Measurements from ENCODE around the gene DENND1A. TPM values are rescaled to one million over a fixed set of nuclear protein-coding genes. Genes with fewer than 3 reads are reported as not detected.

DENND1A gene
- total RNA-seq, 1 donor from 2014 or later = 23.0 TPM

DNA sequence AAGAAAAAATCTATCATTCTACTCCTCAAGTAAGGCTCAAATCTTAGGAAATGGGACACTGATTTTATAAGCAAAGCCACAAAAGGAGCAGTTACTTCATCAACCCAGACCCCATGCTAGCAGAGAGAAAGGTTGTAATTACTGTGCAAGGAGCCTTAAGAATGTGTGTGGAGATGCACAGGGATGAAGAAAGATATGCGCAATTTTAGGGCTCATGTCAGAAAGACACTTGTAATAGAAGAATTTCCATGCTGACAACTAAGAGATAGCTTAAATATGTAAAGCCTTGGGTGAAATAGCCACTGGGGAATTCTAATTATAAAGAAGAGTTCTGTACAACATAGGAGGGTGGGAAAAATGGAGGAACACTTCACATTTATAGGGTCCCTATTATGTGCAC lies 432.1 kb downstream of the DENND1A start:
- H3K9me3 ChIP-seq = no peaks in the 10 kb centered on the region
- TF ChIP-seq, protein P1, sequence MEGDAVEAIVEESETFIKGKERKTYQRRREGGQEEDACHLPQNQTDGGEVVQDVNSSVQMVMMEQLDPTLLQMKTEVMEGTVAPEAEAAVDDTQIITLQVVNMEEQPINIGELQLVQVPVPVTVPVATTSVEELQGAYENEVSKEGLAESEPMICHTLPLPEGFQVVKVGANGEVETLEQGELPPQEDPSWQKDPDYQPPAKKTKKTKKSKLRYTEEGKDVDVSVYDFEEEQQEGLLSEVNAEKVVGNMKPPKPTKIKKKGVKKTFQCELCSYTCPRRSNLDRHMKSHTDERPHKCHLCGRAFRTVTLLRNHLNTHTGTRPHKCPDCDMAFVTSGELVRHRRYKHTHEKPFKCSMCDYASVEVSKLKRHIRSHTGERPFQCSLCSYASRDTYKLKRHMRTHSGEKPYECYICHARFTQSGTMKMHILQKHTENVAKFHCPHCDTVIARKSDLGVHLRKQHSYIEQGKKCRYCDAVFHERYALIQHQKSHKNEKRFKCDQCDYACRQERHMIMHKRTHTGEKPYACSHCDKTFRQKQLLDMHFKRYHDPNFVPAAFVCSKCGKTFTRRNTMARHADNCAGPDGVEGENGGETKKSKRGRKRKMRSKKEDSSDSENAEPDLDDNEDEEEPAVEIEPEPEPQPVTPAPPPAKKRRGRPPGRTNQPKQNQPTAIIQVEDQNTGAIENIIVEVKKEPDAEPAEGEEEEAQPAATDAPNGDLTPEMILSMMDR (IDR thresholded peaks at IDR 0.05) = no peak
- ATAC-seq (no peak), DNase-seq (no peak)
- no peaks in the 10 kb centered on the region for H3K4me1 ChIP-seq
- intact Hi-C loops (cut with DNase I) = no loop called here
- H3K27me3 ChIP-seq (ENCODE audit: low read depth) = no peaks in the 10 kb centered on the region
- H3K27ac ChIP-seq = no peak overlapping the region
- H3K4me3 ChIP-seq = no peak overlapping the region
- H3K36me3 ChIP-seq = no peaks in the 10 kb centered on the region

GRCh38 chr9:123495731-123496130 lies 434.2 kb downstream of the DENND1A start:
- Histone ChIP-seq H3K4me3 (no peak overlapping the region), H3K36me3 (no peaks in the 10 kb centered on the region), H3K27me3 (ENCODE audit: low read depth) (no peaks in the 10 kb centered on the region), H3K4me1 (no peaks in the 10 kb centered on the region), H3K9me3 (no peaks in the 10 kb centered on the region), H3K27ac (no peak overlapping the region)
- intact Hi-C loops (cut with DNase I) = no loop called here
- DNase-seq = no peak
- ATAC-seq = no peak
- TF ChIP-seq, protein P1 (IDR thresholded peaks at IDR 0.05) = no peak

DNA sequence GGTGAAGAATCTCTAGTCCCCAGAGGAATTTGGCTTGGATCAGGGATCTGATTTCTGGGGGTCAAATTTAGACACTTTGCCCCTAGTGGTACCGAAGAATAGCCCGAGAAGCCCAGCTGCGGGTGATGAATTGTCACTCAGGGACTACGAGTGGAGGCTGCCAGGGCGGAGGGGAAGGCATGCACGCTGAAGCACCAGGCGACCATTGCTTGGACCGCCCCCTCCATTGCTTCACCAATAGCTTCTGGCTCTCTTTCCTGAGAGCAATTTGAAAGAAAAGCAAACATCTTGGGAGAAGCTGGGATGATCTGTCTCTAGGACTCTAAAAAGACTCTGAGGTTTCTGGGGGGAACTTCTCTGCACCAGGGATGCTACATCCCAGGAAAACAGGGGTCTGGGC lies 436.3 kb downstream of the DENND1A start:
- Histone ChIP-seq H3K27ac (no peak overlapping the region), H3K4me3 (no peak overlapping the region), H3K4me1 (no peaks in the 10 kb centered on the region), H3K36me3 (no peaks in the 10 kb centered on the region), H3K9me3 (no peaks in the 10 kb centered on the region), H3K27me3 (ENCODE audit: low read depth) (no peaks in the 10 kb centered on the region)
- DNase-seq (no peak), ATAC-seq (no peak)
- intact Hi-C loops (cut with DNase I) = no loop called here
- TF ChIP-seq, protein P1 (IDR thresholded peaks at IDR 0.05) = no peak

DNA sequence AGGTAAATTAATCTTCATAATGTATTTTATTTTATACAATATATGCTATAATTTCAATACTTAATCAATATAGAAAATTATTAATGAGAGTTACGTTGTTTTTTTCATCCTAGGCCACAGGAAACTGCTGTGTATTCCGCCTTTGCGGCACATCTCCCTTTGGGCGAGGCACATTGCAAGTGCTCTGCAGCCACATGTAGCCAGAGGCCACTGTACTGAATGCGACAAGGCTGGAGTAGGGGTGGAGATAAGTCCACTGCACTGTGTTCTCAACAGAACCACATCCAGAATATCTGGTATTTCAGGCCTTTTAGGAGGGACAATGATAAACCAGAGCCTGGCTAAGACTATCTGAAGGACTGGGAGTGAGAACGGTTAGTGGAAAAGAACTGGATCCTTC lies 439.2 kb downstream of the DENND1A start:
- intact Hi-C loops (cut with DNase I) = no loop called here
- DNase-seq (no peak), ATAC-seq (no peak)
- Histone ChIP-seq H3K9me3 (no peaks in the 10 kb centered on the region), H3K4me3 (no peak overlapping the region), H3K4me1 (no peaks in the 10 kb centered on the region), H3K36me3 (no peaks in the 10 kb centered on the region), H3K27me3 (ENCODE audit: low read depth) (no peaks in the 10 kb centered on the region), H3K27ac (no peak overlapping the region)
- TF ChIP-seq, protein P1 (IDR thresholded peaks at IDR 0.05) = no peak

DNA sequence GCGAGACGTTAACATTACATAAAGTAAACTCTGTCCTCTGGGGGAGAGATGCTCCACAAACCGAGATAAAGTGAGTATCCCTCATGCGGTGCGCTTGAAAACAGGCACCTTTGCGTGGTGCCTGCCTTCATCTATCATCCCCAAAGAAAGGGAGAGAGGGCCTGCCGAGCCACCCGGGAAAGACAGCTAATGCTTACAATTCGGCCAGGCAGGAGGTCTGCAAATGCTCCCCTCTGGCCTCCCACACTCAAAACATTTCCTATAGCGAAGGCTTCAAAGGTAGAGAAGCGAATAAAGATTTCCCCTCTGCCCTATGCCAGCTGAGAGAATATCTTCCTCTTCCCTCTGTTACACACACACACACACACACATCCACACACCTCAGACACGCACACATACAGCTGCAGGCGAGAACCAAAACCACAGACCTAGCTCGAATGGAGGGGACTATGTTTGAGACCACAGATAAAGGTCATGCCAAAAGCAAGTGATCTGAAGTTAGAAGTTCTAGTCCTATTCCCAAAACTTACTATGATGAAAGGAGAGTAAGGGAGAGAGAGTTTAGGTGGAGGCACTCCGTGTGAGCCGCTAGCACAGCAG lies 441.1 kb downstream of the DENND1A start:
- Histone ChIP-seq H3K27ac (no peak overlapping the region), H3K27me3 (ENCODE audit: low read depth) (no peaks in the 10 kb centered on the region), H3K9me3 (no peaks in the 10 kb centered on the region), H3K36me3 (no peaks in the 10 kb centered on the region), H3K4me1 (no peaks in the 10 kb centered on the region), H3K4me3 (no peak overlapping the region)
- intact Hi-C loops (cut with DNase I) = no loop called here
- TF ChIP-seq, protein P1 (IDR thresholded peaks at IDR 0.05) = no peak
- ATAC-seq = no peak
- DNase-seq = no peak

All from lower lobe of right lung (tissue), 2 donors.